ENCODE measurements around the gene AMER3. TPM values are rescaled to one million over a fixed set of nuclear protein-coding genes. Genes with fewer than 3 reads are reported as not detected.

Gene AMER3
- total and polyA plus RNA-seq, 2 experiments from 2014 or later, result 0.05 to 1.00 TPM

DNA sequence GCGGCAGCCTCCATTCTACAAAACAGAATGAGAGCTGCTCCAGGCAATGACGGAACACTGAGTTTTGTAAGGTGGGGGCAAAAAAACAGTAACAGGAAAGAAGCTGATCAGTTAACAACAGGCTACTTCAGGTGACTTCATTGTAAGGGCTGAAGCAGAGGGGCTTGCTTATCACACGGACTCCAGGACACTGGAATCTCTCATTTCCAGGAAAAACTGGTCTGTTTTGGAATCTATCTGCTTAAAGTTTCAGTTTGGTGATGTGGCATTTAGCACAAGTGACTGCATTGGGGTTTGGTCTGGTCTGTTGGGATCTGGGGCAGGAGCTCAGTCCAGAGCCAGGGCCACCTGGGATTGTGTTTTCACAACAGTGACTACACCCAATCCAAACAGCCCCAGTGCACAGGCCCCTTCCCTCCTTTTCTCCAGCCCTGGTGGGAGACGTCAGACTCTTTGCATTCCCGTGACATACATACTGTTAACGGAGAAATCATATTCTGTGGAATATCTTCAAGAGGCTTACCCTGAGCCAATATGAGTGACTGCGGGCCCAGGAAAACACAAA is 14.1 kb downstream of the AMER3 start:
- no peaks in the 10 kb centered on the region for H3K79me2 ChIP-seq
- WGBS (ENCODE audit: low lambda C conversion rate, missing lambda C conversion rate), result 77% methylated on average over 7 of the region's 7 CpGs
- H3K9me3 ChIP-seq (ENCODE audit: low read depth), result no peaks in the 10 kb centered on the region
- DNase-seq (ENCODE audit: low spot score), result no peak
- H3K27ac ChIP-seq, result no peak overlapping the region
- no peaks in the 10 kb centered on the region for H3K36me3 ChIP-seq (replicated peaks; ENCODE audit: insufficient read depth, low read depth)
- no peak for TF ChIP-seq EZH2 (IDR thresholded peaks at IDR 0.05; ENCODE audit: borderline replicate concordance)
- TF ChIP-seq, protein P1, sequence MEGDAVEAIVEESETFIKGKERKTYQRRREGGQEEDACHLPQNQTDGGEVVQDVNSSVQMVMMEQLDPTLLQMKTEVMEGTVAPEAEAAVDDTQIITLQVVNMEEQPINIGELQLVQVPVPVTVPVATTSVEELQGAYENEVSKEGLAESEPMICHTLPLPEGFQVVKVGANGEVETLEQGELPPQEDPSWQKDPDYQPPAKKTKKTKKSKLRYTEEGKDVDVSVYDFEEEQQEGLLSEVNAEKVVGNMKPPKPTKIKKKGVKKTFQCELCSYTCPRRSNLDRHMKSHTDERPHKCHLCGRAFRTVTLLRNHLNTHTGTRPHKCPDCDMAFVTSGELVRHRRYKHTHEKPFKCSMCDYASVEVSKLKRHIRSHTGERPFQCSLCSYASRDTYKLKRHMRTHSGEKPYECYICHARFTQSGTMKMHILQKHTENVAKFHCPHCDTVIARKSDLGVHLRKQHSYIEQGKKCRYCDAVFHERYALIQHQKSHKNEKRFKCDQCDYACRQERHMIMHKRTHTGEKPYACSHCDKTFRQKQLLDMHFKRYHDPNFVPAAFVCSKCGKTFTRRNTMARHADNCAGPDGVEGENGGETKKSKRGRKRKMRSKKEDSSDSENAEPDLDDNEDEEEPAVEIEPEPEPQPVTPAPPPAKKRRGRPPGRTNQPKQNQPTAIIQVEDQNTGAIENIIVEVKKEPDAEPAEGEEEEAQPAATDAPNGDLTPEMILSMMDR (IDR thresholded peaks at IDR 0.05; ENCODE audit: poor library complexity), result no peak
- no peak for TF ChIP-seq EZH2phosphoT487 (IDR thresholded peaks at IDR 0.05; ENCODE audit: low read depth, severe bottlenecking, unreplicated experiment)
- H3K27me3 ChIP-seq, result no peaks in the 10 kb centered on the region
- H2AFZ ChIP-seq, result no peak overlapping the region
- H3K9me2 ChIP-seq (replicated peaks; ENCODE audit: insufficient read depth), result no peaks in the 10 kb centered on the region
- H4K20me1 ChIP-seq (ENCODE audit: insufficient read depth, poor library complexity, severe bottlenecking), result no peaks in the 10 kb centered on the region
- no peak overlapping the region for H3K4me2 ChIP-seq
- H3K4me3 ChIP-seq, result no peak overlapping the region
- H3K4me1 ChIP-seq (ENCODE audit: insufficient read depth), result no peaks in the 10 kb centered on the region

DNA sequence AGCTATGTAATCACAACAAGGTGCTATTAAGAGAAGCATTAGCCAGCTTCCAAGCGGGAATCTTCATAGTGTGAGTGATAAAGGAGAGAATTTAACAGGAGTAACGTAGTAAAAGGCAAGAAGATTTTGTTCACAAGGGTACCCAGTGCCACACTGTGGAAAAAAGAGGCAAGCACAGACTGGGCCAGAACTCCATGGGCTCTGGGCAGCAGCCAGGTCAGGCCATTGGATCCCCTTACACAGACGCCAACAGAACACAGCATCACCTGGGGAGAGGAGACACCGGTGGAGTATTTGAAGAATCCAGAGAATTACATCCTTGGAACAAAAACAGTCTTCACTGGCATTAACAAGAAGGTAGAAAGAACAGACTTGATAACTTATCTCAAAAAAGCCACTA is 21.2 kb downstream of the AMER3 start:
- no peak overlapping the region for H3K27ac ChIP-seq
- no peaks in the 10 kb centered on the region for H3K27me3 ChIP-seq
- H4K20me1 ChIP-seq (ENCODE audit: insufficient read depth, poor library complexity, severe bottlenecking), result no peaks in the 10 kb centered on the region
- H3K4me1 ChIP-seq (ENCODE audit: insufficient read depth), result no peaks in the 10 kb centered on the region
- TF ChIP-seq, protein P1 (IDR thresholded peaks at IDR 0.05; ENCODE audit: poor library complexity), result peak; percentile 17
- no peak for TF ChIP-seq EZH2 (IDR thresholded peaks at IDR 0.05; ENCODE audit: borderline replicate concordance)
- H3K4me3 ChIP-seq, result no peak overlapping the region
- WGBS (ENCODE audit: low lambda C conversion rate, missing lambda C conversion rate), result 44% methylated on average over 4 of the region's 4 CpGs
- H3K4me2 ChIP-seq, result no peak overlapping the region
- no peaks in the 10 kb centered on the region for H3K9me2 ChIP-seq (replicated peaks; ENCODE audit: insufficient read depth)
- H2AFZ ChIP-seq, result no peak overlapping the region
- H3K36me3 ChIP-seq (replicated peaks; ENCODE audit: insufficient read depth, low read depth), result no peaks in the 10 kb centered on the region
- H3K9me3 ChIP-seq (ENCODE audit: low read depth), result no peaks in the 10 kb centered on the region
- DNase-seq (ENCODE audit: low spot score), result no peak
- H3K79me2 ChIP-seq, result no peaks in the 10 kb centered on the region

DNA sequence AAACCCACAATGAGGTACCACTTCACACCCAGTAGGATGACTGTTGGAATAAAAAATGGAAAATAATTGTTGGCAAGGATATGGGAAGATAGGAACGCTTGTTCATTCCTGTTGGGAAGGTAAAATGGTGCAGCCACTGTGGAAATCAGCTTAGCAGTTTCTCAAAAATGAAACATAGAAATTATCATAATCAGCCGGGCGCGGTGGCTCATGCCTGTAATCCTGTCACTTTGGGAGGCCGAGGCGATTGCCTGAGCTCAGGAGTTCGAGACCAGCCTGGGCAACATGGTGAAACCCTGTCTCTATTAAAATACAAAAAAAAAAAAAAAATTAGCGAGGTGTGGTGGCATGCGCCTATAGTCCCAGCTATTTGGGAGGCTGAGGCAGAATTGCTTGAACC is 23.4 kb downstream of the AMER3 start:
- Histone ChIP-seq H3K9me2 (replicated peaks; ENCODE audit: insufficient read depth) (no peaks in the 10 kb centered on the region), H3K4me3 (no peak overlapping the region), H3K4me2 (no peak overlapping the region), H3K27me3 (no peaks in the 10 kb centered on the region), H3K79me2 (no peaks in the 10 kb centered on the region), H3K27ac (no peak overlapping the region), H3K9me3 (ENCODE audit: low read depth) (no peaks in the 10 kb centered on the region), H4K20me1 (ENCODE audit: insufficient read depth, poor library complexity, severe bottlenecking) (no peaks in the 10 kb centered on the region), H3K36me3 (replicated peaks; ENCODE audit: insufficient read depth, low read depth) (no peaks in the 10 kb centered on the region), H3K4me1 (ENCODE audit: insufficient read depth) (no peaks in the 10 kb centered on the region), H2AFZ (no peak overlapping the region)
- WGBS (ENCODE audit: low lambda C conversion rate, missing lambda C conversion rate), result 96% methylated on average over 9 of the region's 9 CpGs
- TF ChIP-seq, protein P1 (IDR thresholded peaks at IDR 0.05; ENCODE audit: poor library complexity), result no peak
- no peak for TF ChIP-seq EZH2phosphoT487 (IDR thresholded peaks at IDR 0.05; ENCODE audit: low read depth, severe bottlenecking, unreplicated experiment)
- no peak for TF ChIP-seq EZH2 (IDR thresholded peaks at IDR 0.05; ENCODE audit: borderline replicate concordance)
- no peak for DNase-seq (ENCODE audit: low spot score)

Measured in hepatocyte (in vitro differentiated cells).